ENCODE measurements around the gene PGM2L1. TPM values are rescaled to one million over a fixed set of nuclear protein-coding genes. Genes with fewer than 3 reads are reported as not detected.
"Not testable (repeated sequence)": the region's sequence is repeated elsewhere in the genome, so short reads cannot be mapped to it uniquely, and the experiment has no call there.

The PGM2L1 gene
- total RNA-seq, 2 donors from 2014 or later, result 0.66 to 5.2 TPM

DNA sequence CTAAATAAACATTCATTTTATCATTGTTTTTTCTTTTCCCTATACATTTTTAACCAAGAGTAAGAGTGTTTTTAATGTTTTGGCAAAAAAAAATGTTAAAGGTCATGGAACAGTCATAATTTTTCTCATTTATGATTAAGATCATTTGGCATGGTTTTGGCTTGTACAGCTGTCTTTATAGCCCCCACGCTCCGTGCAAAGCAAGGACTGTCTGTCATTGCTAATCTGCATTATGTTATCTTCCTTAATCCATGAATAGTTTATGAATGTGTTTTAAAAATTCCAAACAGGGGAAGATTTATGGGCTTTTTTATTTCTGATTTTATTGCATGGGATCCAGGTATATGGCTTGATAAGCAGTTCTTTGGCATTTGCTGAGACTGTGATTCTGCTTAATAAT, 28.1 kb downstream of the PGM2L1 start:
- H3K4me1 ChIP-seq, result no peaks in the 10 kb centered on the region
- H3K9me3 ChIP-seq, result no peaks in the 10 kb centered on the region
- 47 to 52% methylated on average over 2 of the region's 2 CpGs for WGBS, 2 donors
- intact Hi-C loops (cut with DNase I), result no loop called here
- DNase-seq, result no peak
- no peaks in the 10 kb centered on the region for H3K27me3 ChIP-seq
- TF ChIP-seq POLR2A (IDR thresholded peaks at IDR 0.05) (no peak), CTCF (IDR thresholded peaks at IDR 0.05) (no peak)
- ATAC-seq, result no peak
- H3K36me3 ChIP-seq (replicated peaks in 1 of 2; ENCODE audit: insufficient read depth in 1 of 2, low read depth in 2 of 2), result no peaks in the 10 kb centered on the region
- no peak overlapping the region for H3K27ac ChIP-seq
- no peak overlapping the region for H3K4me3 ChIP-seq

DNA sequence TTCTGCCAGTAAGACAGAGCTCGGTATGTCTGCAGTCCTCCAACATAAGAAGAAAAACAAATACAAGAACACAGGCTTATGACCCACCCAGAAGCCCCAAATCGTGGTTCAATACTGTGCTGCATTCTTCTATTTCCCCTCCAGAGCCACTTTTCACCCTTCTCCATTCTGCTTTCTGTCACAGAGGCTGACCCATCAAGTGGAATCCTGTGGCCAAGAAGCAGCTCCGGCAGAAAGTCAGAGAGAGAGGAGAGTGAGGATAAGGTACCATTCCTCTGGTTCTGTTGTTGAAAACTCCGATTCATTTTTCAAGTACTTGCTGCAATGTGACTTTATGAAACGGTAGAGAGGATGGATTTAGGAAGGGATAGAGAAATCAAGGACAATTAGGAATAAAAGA, 30.4 kb downstream of the PGM2L1 start:
- DNase-seq (no peak), ATAC-seq (no peak)
- H3K9me3 ChIP-seq, result no peaks in the 10 kb centered on the region
- TF ChIP-seq POLR2A (IDR thresholded peaks at IDR 0.05) (no peak), CTCF (IDR thresholded peaks at IDR 0.05) (no peak)
- whole genome bisulfite sequencing, 2 donors, result 85 to 93% methylated on average over 5 of the region's 5 CpGs
- no peak overlapping the region for H3K4me3 ChIP-seq
- no peaks in the 10 kb centered on the region for H3K4me1 ChIP-seq
- no peaks in the 10 kb centered on the region for H3K36me3 ChIP-seq (replicated peaks in 1 of 2; ENCODE audit: insufficient read depth in 1 of 2, low read depth in 2 of 2)
- intact Hi-C loops (cut with DNase I), result no loop called here
- H3K27me3 ChIP-seq, result no peaks in the 10 kb centered on the region
- no peak overlapping the region for H3K27ac ChIP-seq

DNA sequence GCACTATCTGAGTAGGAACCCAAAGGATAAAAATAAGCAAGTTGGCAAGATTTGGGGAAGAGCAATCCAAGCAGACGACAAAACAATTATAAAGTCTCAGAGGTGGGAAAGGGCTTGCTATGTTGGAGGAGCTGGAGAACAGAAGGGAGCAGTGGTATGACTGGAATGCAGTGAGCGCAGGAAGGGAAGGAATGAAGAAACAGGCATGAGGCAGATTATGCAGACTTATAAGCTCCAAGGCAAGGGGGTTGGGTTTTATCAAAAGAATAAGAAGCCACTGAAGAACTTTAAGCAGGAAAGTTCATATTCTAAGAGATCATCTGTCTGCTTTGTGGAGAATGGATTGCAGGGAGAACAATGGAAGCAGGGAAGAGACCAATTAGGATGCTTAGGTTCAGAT, 31.7 kb downstream of the PGM2L1 start:
- no peaks in the 10 kb centered on the region for H3K9me3 ChIP-seq
- DNase-seq (no peak), ATAC-seq (no peak)
- no peak overlapping the region for H3K27ac ChIP-seq
- TF ChIP-seq CTCF (IDR thresholded peaks at IDR 0.05) (no peak), POLR2A (IDR thresholded peaks at IDR 0.05) (no peak)
- intact Hi-C loops (cut with DNase I), result no loop called here
- no peaks in the 10 kb centered on the region for H3K4me1 ChIP-seq
- 84 to 94% methylated on average over 2 of the region's 2 CpGs for WGBS, 2 donors
- no peak overlapping the region for H3K4me3 ChIP-seq
- no peaks in the 10 kb centered on the region for H3K27me3 ChIP-seq
- H3K36me3 ChIP-seq (replicated peaks in 1 of 2; ENCODE audit: insufficient read depth in 1 of 2, low read depth in 2 of 2), result no peaks in the 10 kb centered on the region

- H3K4me1 ChIP-seq; ATAC-seq; H3K27ac ChIP-seq; H3K27me3 ChIP-seq; H3K36me3 ChIP-seq (replicated peaks in 1 of 2; ENCODE audit: insufficient read depth in 1 of 2, low read depth in 2 of 2); H3K9me3 ChIP-seq; H3K4me3 ChIP-seq; DNase-seq; intact Hi-C loops (cut with DNase I): not testable (repeated sequence)
- 77 to 90% methylated on average over 1 to 3 of the region's 3 CpGs for WGBS, 2 donors
These were observed 32.4 kb downstream of the PGM2L1 start for GRCh38 chr11:74365805-74366204.

DNA sequence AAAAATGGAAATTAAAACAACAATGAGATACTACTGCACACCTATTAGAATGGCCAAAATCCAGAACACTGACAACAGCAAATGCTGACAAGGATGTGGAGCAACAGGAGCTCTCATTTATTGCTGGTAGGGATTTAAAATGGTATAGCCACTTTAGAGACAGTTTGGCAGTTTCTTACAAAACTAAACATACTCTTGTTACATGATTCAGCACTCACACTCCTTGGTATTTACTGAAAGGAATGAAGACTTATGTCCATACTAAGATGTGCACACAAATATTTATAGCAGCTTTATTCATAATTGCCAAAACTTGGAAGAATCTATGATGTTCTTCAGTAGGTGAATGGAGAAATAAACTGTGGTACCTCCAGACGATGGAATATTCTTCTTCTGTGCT, 40.8 kb downstream of the PGM2L1 start:
- ATAC-seq, result no peak
- H3K27ac ChIP-seq, result no peak overlapping the region
- no peak for DNase-seq
- no peak for TF ChIP-seq POLR2A (IDR thresholded peaks at IDR 0.05)
- no peak for TF ChIP-seq CTCF (IDR thresholded peaks at IDR 0.05)
- H3K36me3 ChIP-seq (replicated peaks in 1 of 2; ENCODE audit: insufficient read depth in 1 of 2, low read depth in 2 of 2), result no peaks in the 10 kb centered on the region
- H3K4me3 ChIP-seq, result no peak overlapping the region
- 88 to 97% methylated on average over 1 of the region's 1 CpG for whole genome bisulfite sequencing, 2 donors
- no peaks in the 10 kb centered on the region for H3K9me3 ChIP-seq
- intact Hi-C loops (cut with DNase I), result no loop called here
- H3K4me1 ChIP-seq, result no peaks in the 10 kb centered on the region
- no peaks in the 10 kb centered on the region for H3K27me3 ChIP-seq
